DOHH2 (cell line): ENCODE results near the gene PLCB3.

Source experiments
- CTCF ChIP-seq: fragments of 200-600 bp; sonication (generic); IDR thresholded peaks from one replicate; pipeline ENCODE4 v1.5.1; 2014; ENCODE audit warnings: antibody characterized with exemption, mild to moderate bottlenecking, low read depth, low read length; ENCODE audit not compliant: poor library complexity, severe bottlenecking
- EZH2phosphoT487 ChIP-seq: fragments of 200-600 bp; sonication (generic); IDR thresholded peaks from 2 replicates; pipeline ENCODE4 v1.6.1; 2017; ENCODE audit warnings: borderline replicate concordance, mild to moderate bottlenecking, antibody characterized with exemption, low read length, moderate library complexity, mixed read lengths

GRCh38 chr11:64281957-64282770 is 30.8 kb downstream of the PLCB3 start:
- TF ChIP-seq CTCF (no peak), EZH2phosphoT487 (no peak)
